ENCODE measurements around the gene RAB3IL1.

The RAB3IL1 gene

GRCh38 chr11:61903845-61904244, 13.5 kb downstream of the RAB3IL1 start:
- DNase-seq = no peak

GRCh38 chr11:61902313-61902712, 15.1 kb downstream of the RAB3IL1 start:
- DNase-seq = no peak

GRCh38 chr11:61901397-61901796, 16.0 kb downstream of the RAB3IL1 start:
- no peak for DNase-seq

- no peak for DNase-seq
Observed at GRCh38 chr11:61900251-61900650, 17.1 kb downstream of the RAB3IL1 start.

GRCh38 chr11:61899146-61899841, 18.1 kb downstream of the RAB3IL1 start:
- peak; percentile 100 for DNase-seq

GRCh38 chr11:61898247-61898582, 19.2 kb downstream of the RAB3IL1 start:
- no peak for DNase-seq

- DNase-seq = peak; percentile 99
Observed at GRCh38 chr11:61897387-61898246, 19.7 kb downstream of the RAB3IL1 start.

GRCh38 chr11:61896665-61897386, 20.5 kb downstream of the RAB3IL1 start:
- no peak for DNase-seq

GRCh38 chr11:61895718-61896059, 21.7 kb downstream of the RAB3IL1 start:
- DNase-seq = no peak

- DNase-seq = no peak
Observed at GRCh38 chr11:61895046-61895717, 22.2 kb downstream of the RAB3IL1 start.

- no peak for DNase-seq
Observed at GRCh38 chr11:61893981-61894380, 23.4 kb downstream of the RAB3IL1 start.

- DNase-seq = no peak
Observed at GRCh38 chr11:61892085-61892370, 25.3 kb downstream of the RAB3IL1 start.

- peak; percentile 96 for DNase-seq
Observed at GRCh38 chr11:61891331-61892084, 25.9 kb downstream of the RAB3IL1 start, which contains the start of gene FADS3. TSS of gene FADS3 (minus strand) at chr11:61891545. CDS start at chr11:61891381, 164 bp downstream.

GRCh38 chr11:61890529-61891330, 26.6 kb downstream of the RAB3IL1 start:
- peak; percentile 75 for DNase-seq

GRCh38 chr11:61889831-61890230, 27.5 kb downstream of the RAB3IL1 start:
- no peak for DNase-seq

GRCh38 chr11:61888590-61888989, 28.8 kb downstream of the RAB3IL1 start:
- no peak for DNase-seq

GRCh38 chr11:61887839-61888494, 29.4 kb downstream of the RAB3IL1 start:
- peak; percentile 87 for DNase-seq

GRCh38 chr11:61886643-61887042, 30.7 kb downstream of the RAB3IL1 start:
- DNase-seq = no peak

GRCh38 chr11:61885784-61886580, 31.4 kb downstream of the RAB3IL1 start:
- no peak for DNase-seq

- no peak for DNase-seq
Observed at GRCh38 chr11:61885166-61885778, 32.1 kb downstream of the RAB3IL1 start.

Measured in 8988T (cell line).